WTC11 (cell line): Measurements from ENCODE around the gene RGSL1. TPM values are rescaled to one million over a fixed set of nuclear protein-coding genes. Genes with fewer than 3 reads are reported as not detected.

Source experiments
- ATAC-seq: fragments of 200-7000 bp; cut with Tn5 transposase; 2 replicates; pipeline ENCODE4 v1.10.0; 2021; ENCODE audit warnings: mild to moderate bottlenecking, moderate library complexity
- CTCF ChIA-PET: fragments of 300-600 bp; sonication (Branson Sonifier 250); formaldehyde crosslinking; loops from one replicate; lab custom pipeline; 2021; ENCODE audit warnings: antibody characterized with exemption; lab: Charles Lee
- POLR2A ChIA-PET: fragments of 350-600 bp; sonication (Branson Sonifier 250); formaldehyde crosslinking; loops from one replicate; lab custom pipeline; 2021; ENCODE audit warnings: antibody characterized with exemption; lab: Charles Lee
- DNase-seq: peaks from one replicate; pipeline ENCODE4 v3.0.0; 2021; ENCODE audit warnings: low spot score
- H3K27ac Mint-ChIP-seq: 2 replicates; pipeline ENCODE4 v1.8.0; 2021; ENCODE audit warnings: mixed read lengths
- H3K27me3 Mint-ChIP-seq: 2 replicates; pipeline ENCODE4 v1.8.0; 2021; ENCODE audit warnings: low read depth, mild to moderate bottlenecking, moderate library complexity, mixed read lengths
- H3K36me3 Mint-ChIP-seq: 2 replicates; pipeline ENCODE4 v1.8.0; 2021; ENCODE audit warnings: mixed read lengths
- H3K4me1 Mint-ChIP-seq: 2 replicates; pipeline ENCODE4 v1.8.0; 2022; ENCODE audit warnings: mixed read lengths
- H3K4me3 Mint-ChIP-seq: 2 replicates; pipeline ENCODE4 v1.8.0; 2021; ENCODE audit warnings: mild to moderate bottlenecking, moderate library complexity, mixed read lengths
- H3K9me3 Mint-ChIP-seq: 2 replicates; pipeline ENCODE4 v1.8.0; 2021; ENCODE audit warnings: mixed read lengths
- AFF4 ChIP-seq: sonication (generic); formaldehyde crosslinking; IDR thresholded peaks from 2 replicates; pipeline ENCODE4 v1.8.1; 2023; ENCODE audit warnings: mild to moderate bottlenecking, missing genetic modification reagents, borderline replicate concordance
- ATF2 ChIP-seq: sonication (generic); formaldehyde crosslinking; IDR thresholded peaks from 2 replicates; pipeline ENCODE4 v1.8.1; 2022; ENCODE audit warnings: low read depth, missing genetic modification reagents, borderline replicate concordance
- CBFB ChIP-seq: sonication (generic); formaldehyde crosslinking; IDR thresholded peaks from 2 replicates; pipeline ENCODE4 v1.8.1; 2022; ENCODE audit warnings: mild to moderate bottlenecking, low read depth, missing genetic modification reagents
- CREM ChIP-seq: sonication (generic); formaldehyde crosslinking; IDR thresholded peaks from 2 replicates; pipeline ENCODE4 v1.8.1; 2022; ENCODE audit warnings: mild to moderate bottlenecking, missing genetic modification reagents, moderate library complexity
- ELF4 ChIP-seq: sonication (generic); formaldehyde crosslinking; IDR thresholded peaks from 2 replicates; pipeline ENCODE4 v1.8.1; 2022; ENCODE audit warnings: low read depth, mild to moderate bottlenecking, moderate library complexity, missing genetic modification reagents
- ETV6 ChIP-seq: sonication (generic); formaldehyde crosslinking; IDR thresholded peaks from 2 replicates; pipeline ENCODE4 v1.8.1; 2022; ENCODE audit warnings: mild to moderate bottlenecking, missing genetic modification reagents
- FOXJ3 ChIP-seq: sonication (generic); formaldehyde crosslinking; IDR thresholded peaks from 2 replicates; pipeline ENCODE4 v1.9.0; 2021; ENCODE audit warnings: missing genetic modification reagents, mild to moderate bottlenecking, borderline replicate concordance
- GTF2I ChIP-seq: fragments of 250-450 bp; sonication (Bioruptor Pico); conservative IDR thresholded peaks from 2 replicates; pipeline ENCODE4 v1.4.0; 2021; ENCODE audit warnings: mild to moderate bottlenecking
- HMGA2 ChIP-seq: fragments of 250-450 bp; sonication (Bioruptor Pico); IDR thresholded peaks from 2 replicates; pipeline ENCODE4 v1.4.0; 2021; ENCODE audit warnings: mild to moderate bottlenecking, moderate library complexity
- IRF2 ChIP-seq: sonication (generic); formaldehyde crosslinking; IDR thresholded peaks from 2 replicates; pipeline ENCODE4 v1.8.0; 2022; ENCODE audit warnings: low read depth, missing genetic modification reagents, borderline replicate concordance
- MYBL2 ChIP-seq: sonication (generic); formaldehyde crosslinking; IDR thresholded peaks from 2 replicates; pipeline ENCODE4 v1.8.1; 2023; ENCODE audit warnings: mild to moderate bottlenecking, moderate library complexity, missing genetic modification reagents
- NFE2L1 ChIP-seq: sonication (generic); formaldehyde crosslinking; IDR thresholded peaks from 2 replicates; pipeline ENCODE4 v1.8.1; 2023; ENCODE audit warnings: missing genetic modification reagents
- NFYB ChIP-seq: sonication (generic); formaldehyde crosslinking; conservative IDR thresholded peaks from 2 replicates; pipeline ENCODE4 v1.8.0; 2022; ENCODE audit warnings: low read depth, missing genetic modification reagents
- NR2C2 ChIP-seq: sonication (generic); formaldehyde crosslinking; IDR thresholded peaks from 2 replicates; pipeline ENCODE4 v1.8.0; 2022; ENCODE audit warnings: mild to moderate bottlenecking, missing genetic modification reagents
- SMAD3 ChIP-seq: sonication (generic); formaldehyde crosslinking; IDR thresholded peaks from 2 replicates; pipeline ENCODE4 v1.8.0; 2022; ENCODE audit warnings: missing genetic modification reagents, mild to moderate bottlenecking, borderline replicate concordance
- TEAD4 ChIP-seq: sonication (generic); formaldehyde crosslinking; IDR thresholded peaks from 2 replicates; pipeline ENCODE4 v1.8.0; 2022; ENCODE audit warnings: mild to moderate bottlenecking, missing genetic modification reagents
- USF1 ChIP-seq: sonication (generic); formaldehyde crosslinking; IDR thresholded peaks from 2 replicates; pipeline ENCODE4 v1.8.0; 2022; ENCODE audit warnings: mild to moderate bottlenecking, missing genetic modification reagents
- ZNF671 ChIP-seq: fragments of 250-450 bp; sonication (Bioruptor Pico); IDR thresholded peaks from 2 replicates; pipeline ENCODE4 v1.8.0; 2021; ENCODE audit warnings: mild to moderate bottlenecking
- ZSCAN18 ChIP-seq: fragments of 250-450 bp; sonication (Bioruptor Pico); IDR thresholded peaks from 2 replicates; pipeline ENCODE4 v2.1.2; 2022; ENCODE audit warnings: mild to moderate bottlenecking, moderate library complexity
- total RNA-seq: library from RNA; stranded (reverse); gene quantifications from 3 replicates; pipeline ENCODE4 v1.2.3, GENCODE V29; 2021
- TF ChIP-seq, protein P1 (sequence below): sonication (generic); formaldehyde crosslinking; IDR thresholded peaks from 2 replicates; pipeline ENCODE4 v1.8.1; 2022; ENCODE audit warnings: low read depth, mild to moderate bottlenecking, moderate library complexity, missing genetic modification reagents, borderline replicate concordance
- TF ChIP-seq, protein P2 (sequence below): fragments of 250-450 bp; sonication (Bioruptor Pico); IDR thresholded peaks from 2 replicates; pipeline ENCODE4 v1.9.0; 2021; ENCODE audit warnings: moderate library complexity, mild to moderate bottlenecking, inconsistent platforms, borderline replicate concordance
- TF ChIP-seq, protein P3 (sequence below): sonication (generic); formaldehyde crosslinking; IDR thresholded peaks from 2 replicates; pipeline ENCODE4 v1.8.1; 2023; ENCODE audit warnings: mild to moderate bottlenecking, missing genetic modification reagents, moderate library complexity
- TF ChIP-seq, protein P4 (sequence below): sonication (generic); formaldehyde crosslinking; IDR thresholded peaks from 2 replicates; pipeline ENCODE4 v1.8.1; 2022; ENCODE audit warnings: missing genetic modification reagents, borderline replicate concordance

Gene RGSL1
- total RNA-seq, 1 experiment from 2014 or later = not detected

- POLR2A ChIA-PET = no interaction called here
- CTCF ChIA-PET = no interaction called here
- ATAC-seq = no peak
- Mint-ChIP-seq H3K4me1 (no peaks in the 10 kb centered on the region), H3K27ac (no peak overlapping the region), H3K27me3 (peaks cover 6% of the 10 kb centered on the region), H3K36me3 (no peaks in the 10 kb centered on the region; the same call in 1 of the 2 replicates), H3K4me3 (no peak overlapping the region), H3K9me3 (peaks cover 20% of the 10 kb centered on the region)
- TF ChIP-seq, protein P1, sequence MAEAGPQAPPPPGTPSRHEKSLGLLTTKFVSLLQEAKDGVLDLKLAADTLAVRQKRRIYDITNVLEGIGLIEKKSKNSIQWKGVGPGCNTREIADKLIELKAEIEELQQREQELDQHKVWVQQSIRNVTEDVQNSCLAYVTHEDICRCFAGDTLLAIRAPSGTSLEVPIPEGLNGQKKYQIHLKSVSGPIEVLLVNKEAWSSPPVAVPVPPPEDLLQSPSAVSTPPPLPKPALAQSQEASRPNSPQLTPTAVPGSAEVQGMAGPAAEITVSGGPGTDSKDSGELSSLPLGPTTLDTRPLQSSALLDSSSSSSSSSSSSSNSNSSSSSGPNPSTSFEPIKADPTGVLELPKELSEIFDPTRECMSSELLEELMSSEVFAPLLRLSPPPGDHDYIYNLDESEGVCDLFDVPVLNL (CRISPR knock-in tag) = no peak
- TF ChIP-seq SMAD3 (CRISPR knock-in tag) = no peak
- TF ChIP-seq NFYB = no peak
- TF ChIP-seq NFE2L1 (CRISPR knock-in tag) = no peak
- no peak for TF ChIP-seq CREM (CRISPR knock-in tag)
- TF ChIP-seq, protein P2, sequence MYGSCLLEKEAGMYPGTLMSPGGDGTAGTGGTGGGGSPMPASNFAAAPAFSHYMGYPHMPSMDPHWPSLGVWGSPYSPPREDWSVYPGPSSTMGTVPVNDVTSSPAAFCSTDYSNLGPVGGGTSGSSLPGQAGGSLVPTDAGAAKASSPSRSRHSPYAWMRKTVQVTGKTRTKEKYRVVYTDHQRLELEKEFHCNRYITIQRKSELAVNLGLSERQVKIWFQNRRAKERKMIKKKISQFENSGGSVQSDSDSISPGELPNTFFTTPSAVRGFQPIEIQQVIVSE (CRISPR knock-in tag) = no peak
- TF ChIP-seq GTF2I (CRISPR knock-in tag) = no peak
- no peak for TF ChIP-seq CBFB
- no peak for TF ChIP-seq USF1 (CRISPR knock-in tag)
- no peak for TF ChIP-seq AFF4
- TF ChIP-seq IRF2 (CRISPR knock-in tag) = no peak
- TF ChIP-seq ZNF671 = no peak
- no peak for TF ChIP-seq ATF2 (CRISPR knock-in tag)
- no peak for TF ChIP-seq ETV6 (CRISPR knock-in tag)
- no peak for TF ChIP-seq TEAD4 (CRISPR knock-in tag)
- TF ChIP-seq NR2C2 (CRISPR knock-in tag) = no peak
- DNase-seq = no peak
These were observed 105.5 kb downstream of the RGSL1 start for GRCh38 chr1:182555493-182555892.

DNA sequence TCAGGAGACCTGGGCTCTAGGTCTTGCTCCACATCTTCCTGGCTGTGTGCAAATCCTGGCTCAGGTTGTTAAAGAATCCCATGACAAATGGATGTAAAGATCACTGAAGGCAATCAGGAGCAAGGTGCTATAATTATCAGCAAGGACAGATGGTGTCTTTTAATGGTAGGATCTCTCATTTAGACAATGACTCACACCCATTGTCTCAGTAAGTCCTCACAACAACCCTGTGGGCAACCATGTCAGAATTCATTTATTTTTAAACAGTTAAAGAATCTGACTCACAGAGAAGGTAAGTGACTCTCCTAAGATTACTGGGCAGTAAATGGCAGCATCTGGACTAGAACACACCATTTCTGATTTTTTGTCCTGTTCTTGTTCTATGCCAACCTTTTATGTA lies 106.3 kb downstream of the RGSL1 start:
- Mint-ChIP-seq H3K4me1 (no peaks in the 10 kb centered on the region), H3K36me3 (no peaks in the 10 kb centered on the region; the same call in 1 of the 2 replicates), H3K27ac (no peak overlapping the region), H3K4me3 (no peak overlapping the region), H3K27me3 (peaks cover 6% of the 10 kb centered on the region), H3K9me3 (peaks cover 20% of the 10 kb centered on the region)
- CTCF ChIA-PET = no interaction called here
- TF ChIP-seq ELF4 (CRISPR knock-in tag) (no peak), ZSCAN18 (CRISPR knock-in tag) (no peak), MYBL2 (CRISPR knock-in tag) (no peak), FOXJ3 (CRISPR knock-in tag) (no peak), NR2C2 (CRISPR knock-in tag) (no peak), HMGA2 (CRISPR knock-in tag) (no peak)
- TF ChIP-seq, protein P3, sequence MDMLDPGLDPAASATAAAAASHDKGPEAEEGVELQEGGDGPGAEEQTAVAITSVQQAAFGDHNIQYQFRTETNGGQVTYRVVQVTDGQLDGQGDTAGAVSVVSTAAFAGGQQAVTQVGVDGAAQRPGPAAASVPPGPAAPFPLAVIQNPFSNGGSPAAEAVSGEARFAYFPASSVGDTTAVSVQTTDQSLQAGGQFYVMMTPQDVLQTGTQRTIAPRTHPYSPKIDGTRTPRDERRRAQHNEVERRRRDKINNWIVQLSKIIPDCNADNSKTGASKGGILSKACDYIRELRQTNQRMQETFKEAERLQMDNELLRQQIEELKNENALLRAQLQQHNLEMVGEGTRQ (CRISPR knock-in tag) = no peak
- TF ChIP-seq, protein P4, sequence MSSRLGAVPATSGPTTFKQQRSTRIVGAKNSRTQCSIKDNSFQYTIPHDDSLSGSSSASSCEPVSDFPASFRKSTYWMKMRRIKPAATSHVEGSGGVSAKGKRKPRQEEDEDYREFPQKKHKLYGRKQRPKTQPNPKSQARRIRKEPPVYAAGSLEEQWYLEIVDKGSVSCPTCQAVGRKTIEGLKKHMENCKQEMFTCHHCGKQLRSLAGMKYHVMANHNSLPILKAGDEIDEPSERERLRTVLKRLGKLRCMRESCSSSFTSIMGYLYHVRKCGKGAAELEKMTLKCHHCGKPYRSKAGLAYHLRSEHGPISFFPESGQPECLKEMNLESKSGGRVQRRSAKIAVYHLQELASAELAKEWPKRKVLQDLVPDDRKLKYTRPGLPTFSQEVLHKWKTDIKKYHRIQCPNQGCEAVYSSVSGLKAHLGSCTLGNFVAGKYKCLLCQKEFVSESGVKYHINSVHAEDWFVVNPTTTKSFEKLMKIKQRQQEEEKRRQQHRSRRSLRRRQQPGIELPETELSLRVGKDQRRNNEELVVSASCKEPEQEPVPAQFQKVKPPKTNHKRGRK (CRISPR knock-in tag) = no peak
- POLR2A ChIA-PET = no interaction called here
- ATAC-seq = no peak
- DNase-seq = no peak
